GM12878 (cell line): ENCODE measurements around the gene BMF. TPM values are rescaled to one million over a fixed set of nuclear protein-coding genes. Genes with fewer than 3 reads are reported as not detected.
A peak's percentile ranks its signal among the peaks of the same experiment; 100 is the strongest.

Experiments
- BCL11A ChIP-seq: IDR thresholded peaks from 2 replicates; pipeline ENCODE4 v1.6.1; 2011; ENCODE audit warnings: low read depth, low read length
- CBFB ChIP-seq: IDR thresholded peaks from 2 replicates; pipeline ENCODE4 v1.6.1; 2016; ENCODE audit warnings: antibody characterized with exemption, low read depth
- CBX5 ChIP-seq: sonication (generic); IDR thresholded peaks from 2 replicates; pipeline ENCODE4 v1.6.1; 2016; ENCODE audit warnings: low read depth, moderate library complexity, mild to moderate bottlenecking, inconsistent platforms
- HDAC2 ChIP-seq: fragments of 200-600 bp; sonication (generic); IDR thresholded peaks from 2 replicates; pipeline ENCODE4 v1.6.1; 2017
- KLF5 ChIP-seq: fragments of 450-650 bp; IDR thresholded peaks from 2 replicates; pipeline ENCODE4 v1.6.1; 2014; ENCODE audit warnings: mild to moderate bottlenecking; ENCODE audit not compliant: partially characterized antibody
- MXI1 ChIP-seq: fragments of 150-350 bp; IDR thresholded peaks from 2 replicates; pipeline ENCODE4 v1.6.1; 2011; ENCODE audit warnings: low read depth, mild to moderate bottlenecking, inconsistent platforms, low read length, improper control_type of control experiment
- MYB ChIP-seq: fragments of 150-350 bp; IDR thresholded peaks from 2 replicates; pipeline ENCODE4 v1.6.1; 2014; ENCODE audit warnings: mild to moderate bottlenecking, low read depth, low read length, borderline replicate concordance
- NBN ChIP-seq: fragments of 450-650 bp; IDR thresholded peaks from 2 replicates; pipeline ENCODE4 v1.6.1; 2016
- NFYA ChIP-seq: IDR thresholded peaks from 2 replicates; pipeline ENCODE4 v1.6.1; 2011; ENCODE audit warnings: low read depth, mild to moderate bottlenecking, low read length, improper control_type of control experiment, borderline replicate concordance
- NRF1 ChIP-seq: conservative IDR thresholded peaks from 2 replicates; pipeline ENCODE4 v1.6.1; 2011; ENCODE audit warnings: mild to moderate bottlenecking, low read depth, low read length, improper control_type of control experiment
- POLR2AphosphoS5 ChIP-seq: IDR thresholded peaks from 2 replicates; pipeline ENCODE4 v1.6.1; 2011; ENCODE audit warnings: mild to moderate bottlenecking, low read length, inconsistent platforms
- RCOR1 ChIP-seq: conservative IDR thresholded peaks from 2 replicates; pipeline ENCODE4 v1.6.1; 2012; ENCODE audit warnings: low read depth, low read length, improper control_type of control experiment
- RUNX3 ChIP-seq: IDR thresholded peaks from 2 replicates; pipeline ENCODE4 v1.6.1; 2012; ENCODE audit warnings: low read length, inconsistent platforms
- SMAD1 ChIP-seq: fragments of 450-650 bp; IDR thresholded peaks from 2 replicates; pipeline ENCODE4 v1.6.1; 2018; ENCODE audit warnings: mild to moderate bottlenecking, low read depth; ENCODE audit not compliant: partially characterized antibody
- SP1 ChIP-seq: IDR thresholded peaks from one replicate; pipeline ENCODE4 v1.6.1; 2011; ENCODE audit warnings: low read depth, low read length
- SREBF2 ChIP-seq: IDR thresholded peaks from 2 replicates; pipeline ENCODE4 v1.6.1; 2012; ENCODE audit warnings: mild to moderate bottlenecking, low read length
- SUPT20H ChIP-seq: IDR thresholded peaks from 2 replicates; pipeline ENCODE4 v1.6.1; 2011; ENCODE audit warnings: low read depth, mild to moderate bottlenecking, low read length, moderate library complexity, borderline replicate concordance; ENCODE audit not compliant: control insufficient read depth
- TCF3 ChIP-seq: IDR thresholded peaks from 2 replicates; pipeline ENCODE4 v1.6.1; 2012; ENCODE audit warnings: low read depth, mild to moderate bottlenecking, low read length, borderline replicate concordance; ENCODE audit not compliant: insufficient read depth
- ZNF24 ChIP-seq: fragments of 450-650 bp; IDR thresholded peaks from 2 replicates; pipeline ENCODE4 v1.6.1; 2017; ENCODE audit warnings: antibody characterized with exemption, mild to moderate bottlenecking
- ZNF384 ChIP-seq: IDR thresholded peaks from 2 replicates; pipeline ENCODE4 v1.6.1; 2012; ENCODE audit warnings: low read depth, mild to moderate bottlenecking, low read length, improper control_type of control experiment, borderline replicate concordance
- ZNF622 ChIP-seq: fragments of 450-650 bp; IDR thresholded peaks from 2 replicates; pipeline ENCODE4 v1.6.1; 2017; ENCODE audit warnings: mild to moderate bottlenecking, inconsistent platforms
- polyA plus RNA-seq, 11 experiments: library from polyadenylated mRNA; depleted of rRNA in 4 of 11; unstranded in 6 of 11; stranded (reverse) in 5 of 11; fragments of >200 nt; fragmentation: Nextera tagmentation in 4 of 11; fragmentation: Illumina TruSeq in 1 of 11; extraction: Ambion mirVana in 4 of 11; extraction: Trizol in 1 of 11; gene quantifications; 1 replicate in 1 of 11; 2 replicates in 10 of 11; pipeline versions ENCODE4 v1.2.1 to v1.2.3, GENCODE V29; 2011 to 2016; ENCODE audit warnings: inconsistent platforms in 2 of 11, missing spikeins in 2 of 11, low read depth in 1 of 11
- total RNA-seq, 4 experiments: library from RNA; depleted of rRNA in 3 of 4; stranded (reverse); fragments of >200 nt in 3 of 4; fragmentation: Illumina TruSeq in 1 of 4; extraction: Trizol in 1 of 4; gene quantifications; 2 replicates each; pipeline versions ENCODE4 v1.2.1 to v1.2.3, GENCODE V29; 2013 to 2021
- TF ChIP-seq, protein P1 (sequence below): fragments of 450-650 bp; IDR thresholded peaks from 2 replicates; pipeline ENCODE4 v1.6.1; 2016; ENCODE audit warnings: mild to moderate bottlenecking
- TF ChIP-seq, protein P2 (sequence below), 3 experiments: IDR thresholded peaks in 2 of 3; conservative IDR thresholded peaks in 1 of 3; 2 replicates each; pipeline ENCODE4 v1.5.1; 2011; ENCODE audit warnings: low read depth in 3 of 3, low read length in 3 of 3, mild to moderate bottlenecking in 3 of 3, control low read depth in 2 of 3, moderate library complexity in 2 of 3, inconsistent platforms in 1 of 3, mixed read lengths in 1 of 3; ENCODE audit not compliant: control insufficient read depth in 2 of 3, insufficient read depth in 1 of 3; ENCODE audit errors: extremely low read depth in 1 of 3
- TF ChIP-seq, protein P3 (sequence below): fragments of 450-650 bp; IDR thresholded peaks from 2 replicates; pipeline ENCODE4 v1.6.1; 2017; ENCODE audit warnings: low read depth, mild to moderate bottlenecking, moderate library complexity
- TF ChIP-seq, protein P4 (sequence below): fragments of 450-650 bp; IDR thresholded peaks from 2 replicates; pipeline ENCODE4 v1.6.1; 2014; ENCODE audit warnings: mild to moderate bottlenecking

BMF gene
- total and polyA plus RNA-seq, 10 of the 15 experiments (the other 5 are each of a cell fraction or from before 2014, with no cell fraction given): 0.82 to 34.9 (median 16.9) TPM

DNA sequence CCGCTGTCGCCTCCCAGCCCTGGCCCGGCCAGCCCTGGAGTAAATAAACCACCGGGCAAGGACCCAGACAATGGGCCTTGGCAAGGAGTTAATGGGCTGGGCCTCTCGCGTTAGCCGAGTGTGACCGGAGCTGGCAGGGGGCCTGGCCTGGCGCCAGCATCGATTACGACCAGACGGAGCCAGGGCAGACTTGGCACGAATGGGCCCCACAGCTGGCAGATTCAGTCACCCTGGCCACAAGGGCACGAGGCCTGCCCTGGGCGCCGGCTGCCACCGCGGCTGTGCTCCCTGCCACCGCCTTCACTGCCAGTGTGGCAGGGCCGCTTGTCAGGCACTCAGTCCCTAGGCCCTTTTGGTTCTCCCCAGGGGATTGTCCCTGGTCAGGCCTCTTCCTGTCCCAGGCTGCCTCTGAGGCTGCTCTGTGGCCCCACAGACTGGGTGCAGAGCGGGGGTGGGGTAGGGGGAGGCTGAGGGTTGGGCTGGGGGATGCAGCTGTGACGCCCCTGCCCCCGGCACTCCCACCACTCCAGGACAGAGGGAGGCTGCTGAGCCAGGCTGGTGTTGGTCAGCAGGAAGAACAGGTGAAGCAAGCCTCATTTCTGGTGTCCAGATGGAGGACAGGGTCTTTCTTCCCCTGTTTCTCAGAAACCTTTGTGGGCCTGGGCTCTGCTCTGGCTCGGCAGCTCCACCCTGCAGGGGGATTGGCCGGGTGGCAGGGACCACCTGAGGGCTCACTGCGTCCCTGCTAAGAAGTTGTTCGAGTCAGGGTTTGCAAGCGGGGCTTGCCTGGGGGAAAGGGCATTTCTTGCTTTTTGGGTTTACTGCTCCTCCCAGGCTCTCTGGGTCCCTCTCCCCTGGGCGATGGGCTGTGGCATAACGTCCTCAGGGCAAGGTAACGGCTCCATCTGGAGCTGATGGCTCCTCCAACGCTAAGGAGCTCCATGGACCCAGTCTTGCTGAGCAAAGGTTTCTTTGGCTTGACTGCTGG is 39.2 kb downstream of the BMF start (continued):
- TF ChIP-seq ZNF384 (no peak), BCL11A (peak; percentile 36; the same call in 1 of the 2 replicates), SP1 (peak; percentile 58), MYB (no peak), POLR2AphosphoS5 (peak; percentile 66; the same call in 1 of the 2 replicates), ZNF24 (0 out of 2 replicates have a peak, but pooled peaks have one; percentile 12), ZNF622 (no peak), SUPT20H (no peak), SREBF2 (no peak), HDAC2 (no peak), CBX5 (no peak), NBN (peak; percentile 67; the same call in 1 of the 2 replicates), MXI1 (no peak), NRF1 (no peak), KLF5 (no peak), RUNX3 (peak; percentile 68), RCOR1 (no peak), TCF3 (peak; percentile 83; the same call in 1 of the 2 replicates), CBFB (0 out of 2 replicates have a peak, but pooled peaks have one; percentile 52), SMAD1 (peak; percentile 73), NFYA (no peak)
- TF ChIP-seq, protein P1, sequence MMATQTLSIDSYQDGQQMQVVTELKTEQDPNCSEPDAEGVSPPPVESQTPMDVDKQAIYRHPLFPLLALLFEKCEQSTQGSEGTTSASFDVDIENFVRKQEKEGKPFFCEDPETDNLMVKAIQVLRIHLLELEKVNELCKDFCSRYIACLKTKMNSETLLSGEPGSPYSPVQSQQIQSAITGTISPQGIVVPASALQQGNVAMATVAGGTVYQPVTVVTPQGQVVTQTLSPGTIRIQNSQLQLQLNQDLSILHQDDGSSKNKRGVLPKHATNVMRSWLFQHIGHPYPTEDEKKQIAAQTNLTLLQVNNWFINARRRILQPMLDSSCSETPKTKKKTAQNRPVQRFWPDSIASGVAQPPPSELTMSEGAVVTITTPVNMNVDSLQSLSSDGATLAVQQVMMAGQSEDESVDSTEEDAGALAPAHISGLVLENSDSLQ: peak; percentile 54; the same call in 1 of the 2 replicates
- TF ChIP-seq, protein P2, sequence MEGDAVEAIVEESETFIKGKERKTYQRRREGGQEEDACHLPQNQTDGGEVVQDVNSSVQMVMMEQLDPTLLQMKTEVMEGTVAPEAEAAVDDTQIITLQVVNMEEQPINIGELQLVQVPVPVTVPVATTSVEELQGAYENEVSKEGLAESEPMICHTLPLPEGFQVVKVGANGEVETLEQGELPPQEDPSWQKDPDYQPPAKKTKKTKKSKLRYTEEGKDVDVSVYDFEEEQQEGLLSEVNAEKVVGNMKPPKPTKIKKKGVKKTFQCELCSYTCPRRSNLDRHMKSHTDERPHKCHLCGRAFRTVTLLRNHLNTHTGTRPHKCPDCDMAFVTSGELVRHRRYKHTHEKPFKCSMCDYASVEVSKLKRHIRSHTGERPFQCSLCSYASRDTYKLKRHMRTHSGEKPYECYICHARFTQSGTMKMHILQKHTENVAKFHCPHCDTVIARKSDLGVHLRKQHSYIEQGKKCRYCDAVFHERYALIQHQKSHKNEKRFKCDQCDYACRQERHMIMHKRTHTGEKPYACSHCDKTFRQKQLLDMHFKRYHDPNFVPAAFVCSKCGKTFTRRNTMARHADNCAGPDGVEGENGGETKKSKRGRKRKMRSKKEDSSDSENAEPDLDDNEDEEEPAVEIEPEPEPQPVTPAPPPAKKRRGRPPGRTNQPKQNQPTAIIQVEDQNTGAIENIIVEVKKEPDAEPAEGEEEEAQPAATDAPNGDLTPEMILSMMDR (IDR thresholded peaks at IDR 0.05 in 2 of 3, conservative IDR thresholded peaks at IDR 0.05 in 1 of 3; ENCODE audit: control insufficient read depth in 2 of 3, extremely low read depth in 1 of 3, insufficient read depth in 1 of 3, low read depth in 3 of 3, low read length in 3 of 3): no peak
- TF ChIP-seq, protein P3, sequence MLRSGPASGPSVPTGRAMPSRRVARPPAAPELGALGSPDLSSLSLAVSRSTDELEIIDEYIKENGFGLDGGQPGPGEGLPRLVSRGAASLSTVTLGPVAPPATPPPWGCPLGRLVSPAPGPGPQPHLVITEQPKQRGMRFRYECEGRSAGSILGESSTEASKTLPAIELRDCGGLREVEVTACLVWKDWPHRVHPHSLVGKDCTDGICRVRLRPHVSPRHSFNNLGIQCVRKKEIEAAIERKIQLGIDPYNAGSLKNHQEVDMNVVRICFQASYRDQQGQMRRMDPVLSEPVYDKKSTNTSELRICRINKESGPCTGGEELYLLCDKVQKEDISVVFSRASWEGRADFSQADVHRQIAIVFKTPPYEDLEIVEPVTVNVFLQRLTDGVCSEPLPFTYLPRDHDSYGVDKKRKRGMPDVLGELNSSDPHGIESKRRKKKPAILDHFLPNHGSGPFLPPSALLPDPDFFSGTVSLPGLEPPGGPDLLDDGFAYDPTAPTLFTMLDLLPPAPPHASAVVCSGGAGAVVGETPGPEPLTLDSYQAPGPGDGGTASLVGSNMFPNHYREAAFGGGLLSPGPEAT: peak; percentile 43; the same call in 1 of the 2 replicates
- TF ChIP-seq, protein P4, sequence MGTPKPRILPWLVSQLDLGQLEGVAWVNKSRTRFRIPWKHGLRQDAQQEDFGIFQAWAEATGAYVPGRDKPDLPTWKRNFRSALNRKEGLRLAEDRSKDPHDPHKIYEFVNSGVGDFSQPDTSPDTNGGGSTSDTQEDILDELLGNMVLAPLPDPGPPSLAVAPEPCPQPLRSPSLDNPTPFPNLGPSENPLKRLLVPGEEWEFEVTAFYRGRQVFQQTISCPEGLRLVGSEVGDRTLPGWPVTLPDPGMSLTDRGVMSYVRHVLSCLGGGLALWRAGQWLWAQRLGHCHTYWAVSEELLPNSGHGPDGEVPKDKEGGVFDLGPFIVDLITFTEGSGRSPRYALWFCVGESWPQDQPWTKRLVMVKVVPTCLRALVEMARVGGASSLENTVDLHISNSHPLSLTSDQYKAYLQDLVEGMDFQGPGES: no peak
